GM23248 (cell line): ENCODE results near the gene HEBP1. TPM values are rescaled to one million over a fixed set of nuclear protein-coding genes. Genes with fewer than 3 reads are reported as not detected.
A peak's percentile ranks its signal among the peaks of the same experiment; 100 is the strongest.

ENCODE experiments used
- DNase-seq: peaks from one replicate; pipeline ENCODE4 v3.0.0-alpha.2; 2015
- H2AFZ ChIP-seq: fragments of 200-600 bp; sonication (generic); 2 replicates; pipeline ENCODE4 v1.6.1; 2016; ENCODE audit warnings: antibody characterized with exemption
- H3F3A ChIP-seq: fragments of 200-600 bp; sonication (generic); 2 replicates; pipeline ENCODE4 v1.6.1; 2016; ENCODE audit warnings: mild to moderate bottlenecking, antibody characterized with exemption, mixed run types; ENCODE audit not compliant: insufficient read depth
- H3K27ac ChIP-seq: fragments of 200-600 bp; sonication (generic); 2 replicates; pipeline ENCODE4 v1.5.1; 2016; ENCODE audit warnings: mild to moderate bottlenecking
- H3K27me3 ChIP-seq: fragments of 200-600 bp; sonication (generic); replicated peaks from 2 replicates; pipeline ENCODE4 v1.6.1; 2016; ENCODE audit warnings: mild to moderate bottlenecking; ENCODE audit not compliant: insufficient read depth
- H3K36me3 ChIP-seq: fragments of 200-600 bp; sonication (generic); 2 replicates; pipeline ENCODE4 v1.6.1; 2016; ENCODE audit warnings: low read depth, mild to moderate bottlenecking
- H3K4me1 ChIP-seq: fragments of 200-600 bp; sonication (generic); 2 replicates; pipeline ENCODE4 v1.6.1; 2016; ENCODE audit warnings: mild to moderate bottlenecking; ENCODE audit not compliant: insufficient read depth
- H3K4me2 ChIP-seq: fragments of 200-600 bp; sonication (generic); one replicate; pipeline ENCODE4 v1.6.1; 2016; ENCODE audit warnings: mild to moderate bottlenecking; ENCODE audit not compliant: unreplicated experiment
- H3K4me3 ChIP-seq: fragments of 200-600 bp; sonication (generic); 2 replicates; pipeline ENCODE4 v1.5.1; 2016; ENCODE audit warnings: mild to moderate bottlenecking
- H3K79me2 ChIP-seq: fragments of 200-600 bp; sonication (generic); 2 replicates; pipeline ENCODE4 v1.6.1; 2016; ENCODE audit warnings: mild to moderate bottlenecking; ENCODE audit not compliant: insufficient read depth
- H3K9ac ChIP-seq: fragments of 200-600 bp; sonication (generic); 2 replicates; pipeline ENCODE4 v1.6.1; 2016; ENCODE audit warnings: mild to moderate bottlenecking
- H3K9me2 ChIP-seq: fragments of 200-600 bp; sonication (generic); 2 replicates; pipeline ENCODE4 v1.6.1; 2016; ENCODE audit warnings: mixed run types, mild to moderate bottlenecking, moderate library complexity; ENCODE audit not compliant: insufficient read depth
- H3K9me3 ChIP-seq: fragments of 200-600 bp; sonication (generic); one replicate; pipeline ENCODE4 v1.6.1; 2017; ENCODE audit warnings: low read depth
- H4K20me1 ChIP-seq: fragments of 200-600 bp; sonication (generic); 2 replicates; pipeline ENCODE4 v1.6.0; 2016; ENCODE audit not compliant: insufficient read depth
- EZH2 ChIP-seq: fragments of 200-600 bp; sonication (generic); IDR thresholded peaks from 2 replicates; pipeline ENCODE4 v1.6.1; 2018; ENCODE audit warnings: antibody characterized with exemption, mild to moderate bottlenecking; ENCODE audit not compliant: insufficient read depth, poor library complexity, severe bottlenecking
- EZH2phosphoT487 ChIP-seq: fragments of 200-600 bp; sonication (generic); IDR thresholded peaks from 2 replicates; pipeline ENCODE4 v1.6.1; 2018; ENCODE audit warnings: antibody characterized with exemption, moderate library complexity, mild to moderate bottlenecking, low read depth; ENCODE audit not compliant: insufficient read depth
- WGBS, 2 experiments: methylation state at CpG; one replicate each; pipeline ENCODE4 v1.1.6; 2015 to 2017; ENCODE audit warnings: low lambda C conversion rate in 2 of 2, low coverage in 1 of 2; ENCODE audit errors: missing lambda C conversion rate in 2 of 2; 5-methylcytosine and 5-hydroxymethylcytosine counted together
- in situ Hi-C: fragments of 300-500 bp; cut with MboI; formaldehyde crosslinking; loops from 2 replicates; pipeline ENCODE4 v1.15.0; 2020
- polyA plus RNA-seq: library from polyadenylated mRNA; unstranded; fragments of >200 nt; fragmentation: Nextera tagmentation; extraction: Ambion mirVana; gene quantifications from 2 replicates; pipeline ENCODE4 v1.2.1, GENCODE V29; 2016
- total RNA-seq: library from RNA; depleted of rRNA; stranded (reverse); fragments of >200 nt; shearing (Covaris generic); gene quantifications from 2 replicates; pipeline ENCODE4 v1.2.3, GENCODE V29; 2014

HEBP1 gene
- total and polyA plus RNA-seq, 2 experiments from 2014 or later: 17.4 to 83.0 TPM

- 79 to 83% methylated on average over 5 of the region's 5 CpGs for WGBS, 2 experiments
Measured at GRCh38 chr12:13033476-13033875, 33.4 kb upstream of the HEBP1 start.

GRCh38 chr12:13032164-13032563 is 32.1 kb upstream of the HEBP1 start:
- Histone ChIP-seq H3K4me3 (no peak overlapping the region), H4K20me1 (no peaks in the 10 kb centered on the region), H3K27ac (no peak overlapping the region), H3K4me2 (no peak overlapping the region), H3K4me1 (peaks cover 6% of the 10 kb centered on the region; the same call in 1 of the 2 replicates), H3F3A (peaks cover 3% of the 10 kb centered on the region; the same call in 1 of the 2 replicates), H3K79me2 (no peaks in the 10 kb centered on the region), H3K27me3 (no peaks in the 10 kb centered on the region), H3K36me3 (no peaks in the 10 kb centered on the region), H3K9ac (no peak overlapping the region), H3K9me2 (no peaks in the 10 kb centered on the region), H3K9me3 (no peaks in the 10 kb centered on the region), H2AFZ (no peak overlapping the region)
- TF ChIP-seq EZH2: no peak
- TF ChIP-seq EZH2phosphoT487: no peak
- 94 to 100% methylated on average over 2 of the region's 2 CpGs for WGBS, 2 experiments
- in situ Hi-C loops: loop anchor here (25.0 kb wide), 1 partner anchor 505 kb away; no protein-coding TSS in a partner anchor
- DNase-seq: no peak

More at GRCh38 chr12:13033476-13033875, 33.4 kb upstream of the HEBP1 start:
- Histone ChIP-seq H4K20me1 (no peaks in the 10 kb centered on the region), H3K4me2 (no peak overlapping the region), H3K36me3 (no peaks in the 10 kb centered on the region), H2AFZ (no peak overlapping the region), H3K4me1 (peaks cover 11% of the 10 kb centered on the region; the same call in 1 of the 2 replicates), H3K9ac (no peak overlapping the region), H3K27me3 (no peaks in the 10 kb centered on the region), H3F3A (peaks cover 4% of the 10 kb centered on the region), H3K79me2 (no peaks in the 10 kb centered on the region), H3K27ac (0 out of 2 replicates have a peak overlapping the region, but pooled peaks have one; percentile 1), H3K9me3 (no peaks in the 10 kb centered on the region), H3K4me3 (no peak overlapping the region), H3K9me2 (no peaks in the 10 kb centered on the region)
- in situ Hi-C loops: loop anchor here (25.0 kb wide), 1 partner anchor 504 kb away; no protein-coding TSS in a partner anchor
- no peak for TF ChIP-seq EZH2
- TF ChIP-seq EZH2phosphoT487: no peak
- DNase-seq: peak; percentile 48

GRCh38 chr12:13030541-13031291 is 30.7 kb upstream of the HEBP1 start:
- WGBS, 2 experiments: 76% methylated on average over 9 of the region's 9 CpGs
- in situ Hi-C loops: loop anchor here (25.0 kb wide), 1 partner anchor 507 kb away; no protein-coding TSS in a partner anchor

GRCh38 chr12:13028825-13029570 is 28.9 kb upstream of the HEBP1 start:
- Histone ChIP-seq H3K4me1 (peaks cover 20% of the 10 kb centered on the region), H4K20me1 (no peaks in the 10 kb centered on the region), H3K4me3 (no peak overlapping the region), H3K27ac (no peak overlapping the region), H3K4me2 (no peak overlapping the region), H3F3A (peaks cover 3% of the 10 kb centered on the region; the same call in 1 of the 2 replicates), H3K9ac (no peak overlapping the region), H3K27me3 (no peaks in the 10 kb centered on the region), H3K36me3 (no peaks in the 10 kb centered on the region), H2AFZ (no peak overlapping the region), H3K9me3 (no peaks in the 10 kb centered on the region), H3K9me2 (no peaks in the 10 kb centered on the region), H3K79me2 (no peaks in the 10 kb centered on the region)
- TF ChIP-seq EZH2phosphoT487 (no peak), EZH2 (no peak)
- DNase-seq: no peak
- WGBS, 2 experiments: 80% methylated on average over 4 of the region's 4 CpGs
- in situ Hi-C loops: loop anchor here (10.0 to 25.0 kb wide), 2 partner anchors 206 to 508 kb away; no protein-coding TSS in a partner anchor

More at GRCh38 chr12:13030541-13031291, 30.7 kb upstream of the HEBP1 start:
- Histone ChIP-seq H3F3A (peaks cover 3% of the 10 kb centered on the region; the same call in 1 of the 2 replicates), H2AFZ (no peak overlapping the region), H3K9me2 (no peaks in the 10 kb centered on the region), H3K27me3 (no peaks in the 10 kb centered on the region), H4K20me1 (no peaks in the 10 kb centered on the region), H3K9ac (no peak overlapping the region), H3K4me3 (no peak overlapping the region), H3K79me2 (no peaks in the 10 kb centered on the region), H3K27ac (no peak overlapping the region), H3K4me2 (no peak overlapping the region), H3K4me1 (peaks cover 14% of the 10 kb centered on the region), H3K36me3 (no peaks in the 10 kb centered on the region), H3K9me3 (no peaks in the 10 kb centered on the region)
- no peak for DNase-seq
- no peak for TF ChIP-seq EZH2
- TF ChIP-seq EZH2phosphoT487: no peak
